ENCODE results near the gene MEX3A. TPM values are rescaled to one million over a fixed set of nuclear protein-coding genes. Genes with fewer than 3 reads are reported as not detected.

The MEX3A gene
- total RNA-seq, 1 donor from 2014 or later: 114 TPM

DNA sequence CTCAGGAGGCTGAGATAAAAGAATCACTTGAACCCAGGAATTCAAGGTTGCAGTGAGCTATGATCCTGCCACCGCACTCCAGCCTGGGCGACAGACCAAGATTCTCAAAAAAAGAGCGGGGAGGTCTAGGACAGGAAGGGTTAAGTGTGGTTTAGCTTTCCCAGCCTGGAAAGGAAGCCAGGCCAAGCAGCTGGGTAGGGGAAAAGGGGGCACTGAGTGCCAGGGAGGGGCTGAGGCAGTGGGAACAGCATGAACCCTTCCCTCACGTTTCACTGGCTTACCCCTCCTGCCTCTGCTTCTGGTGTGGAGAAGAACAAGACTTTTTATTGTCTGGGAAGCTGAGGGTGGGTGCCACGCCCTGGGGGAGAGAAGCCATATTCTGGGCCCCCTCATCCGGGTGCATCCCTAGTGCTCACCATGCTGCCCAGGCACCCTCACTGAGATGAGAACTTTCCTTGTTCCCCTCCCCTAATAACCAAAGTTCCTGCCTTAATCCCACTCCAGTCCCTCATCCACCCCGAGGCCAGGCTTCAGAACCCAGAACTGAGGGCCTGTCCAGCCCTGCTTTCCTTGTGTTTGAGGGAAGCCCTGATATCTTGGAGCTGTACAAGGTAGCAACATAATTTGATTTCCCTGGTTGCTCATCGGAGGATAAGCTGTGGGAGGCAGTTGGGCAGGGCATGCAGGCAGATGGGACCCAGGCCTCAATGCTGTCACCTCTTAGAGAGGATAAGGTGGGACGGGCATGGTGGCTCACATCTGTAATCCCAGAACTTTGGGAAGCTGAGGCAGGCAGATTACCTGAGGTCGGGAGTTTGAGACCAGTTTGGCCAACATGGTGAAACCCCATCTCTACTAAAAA is 30.2 kb upstream of the MEX3A start:
- no peak overlapping the region for H3K4me3 Mint-ChIP-seq (ENCODE audit: unreplicated experiment)
- H3K27me3 Mint-ChIP-seq (ENCODE audit: unreplicated experiment): peaks cover 9% of the 10 kb centered on the region
- TF ChIP-seq, protein P1, sequence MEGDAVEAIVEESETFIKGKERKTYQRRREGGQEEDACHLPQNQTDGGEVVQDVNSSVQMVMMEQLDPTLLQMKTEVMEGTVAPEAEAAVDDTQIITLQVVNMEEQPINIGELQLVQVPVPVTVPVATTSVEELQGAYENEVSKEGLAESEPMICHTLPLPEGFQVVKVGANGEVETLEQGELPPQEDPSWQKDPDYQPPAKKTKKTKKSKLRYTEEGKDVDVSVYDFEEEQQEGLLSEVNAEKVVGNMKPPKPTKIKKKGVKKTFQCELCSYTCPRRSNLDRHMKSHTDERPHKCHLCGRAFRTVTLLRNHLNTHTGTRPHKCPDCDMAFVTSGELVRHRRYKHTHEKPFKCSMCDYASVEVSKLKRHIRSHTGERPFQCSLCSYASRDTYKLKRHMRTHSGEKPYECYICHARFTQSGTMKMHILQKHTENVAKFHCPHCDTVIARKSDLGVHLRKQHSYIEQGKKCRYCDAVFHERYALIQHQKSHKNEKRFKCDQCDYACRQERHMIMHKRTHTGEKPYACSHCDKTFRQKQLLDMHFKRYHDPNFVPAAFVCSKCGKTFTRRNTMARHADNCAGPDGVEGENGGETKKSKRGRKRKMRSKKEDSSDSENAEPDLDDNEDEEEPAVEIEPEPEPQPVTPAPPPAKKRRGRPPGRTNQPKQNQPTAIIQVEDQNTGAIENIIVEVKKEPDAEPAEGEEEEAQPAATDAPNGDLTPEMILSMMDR (IDR thresholded peaks at IDR 0.05; ENCODE audit: partially characterized antibody, unreplicated experiment): no peak
- DNase-seq: no peak
- H3K9me3 Mint-ChIP-seq (ENCODE audit: unreplicated experiment): peaks cover 3% of the 10 kb centered on the region
- no peak overlapping the region for H3K27ac Mint-ChIP-seq (ENCODE audit: unreplicated experiment)
- H3K36me3 Mint-ChIP-seq (ENCODE audit: unreplicated experiment): no peaks in the 10 kb centered on the region
- peaks cover 8% of the 10 kb centered on the region for H3K4me1 Mint-ChIP-seq (ENCODE audit: low read depth, unreplicated experiment)

DNA sequence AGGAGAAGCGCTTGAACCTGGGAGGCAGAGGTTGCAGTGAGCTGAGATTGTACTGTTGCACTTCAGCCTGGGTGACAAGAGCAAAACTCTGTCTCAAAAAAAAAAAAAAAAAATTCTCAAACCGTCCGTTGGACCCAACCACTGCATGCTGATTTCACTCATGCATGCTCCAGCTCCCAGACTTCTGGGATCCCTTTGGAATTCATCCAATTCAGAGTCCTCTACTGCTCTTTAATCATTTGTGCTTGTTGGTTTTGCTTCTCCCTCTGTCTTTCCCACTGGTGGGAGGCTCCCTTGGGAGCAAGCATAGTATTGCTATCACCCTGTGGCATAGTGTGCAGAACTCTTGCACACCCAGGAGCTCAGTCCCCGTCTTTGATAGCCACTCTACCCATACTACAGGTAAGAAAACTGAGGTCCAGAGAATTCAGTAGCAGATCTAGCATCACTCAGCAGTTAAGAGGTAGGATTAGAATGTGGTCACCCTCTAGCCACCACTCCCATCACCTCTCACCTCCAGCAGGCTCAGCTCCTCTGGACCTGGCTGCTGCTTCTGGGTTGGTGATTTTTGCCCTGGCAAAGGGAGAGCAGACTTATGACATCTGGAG is 29.2 kb upstream of the MEX3A start:
- Mint-ChIP-seq H3K4me1 (ENCODE audit: low read depth, unreplicated experiment) (peaks cover 10% of the 10 kb centered on the region), H3K9me3 (ENCODE audit: unreplicated experiment) (peaks cover 6% of the 10 kb centered on the region), H3K4me3 (ENCODE audit: unreplicated experiment) (no peak overlapping the region), H3K27me3 (ENCODE audit: unreplicated experiment) (peaks cover 7% of the 10 kb centered on the region), H3K36me3 (ENCODE audit: unreplicated experiment) (no peaks in the 10 kb centered on the region), H3K27ac (ENCODE audit: unreplicated experiment) (no peak overlapping the region)
- no peak for DNase-seq
- TF ChIP-seq, protein P1 (IDR thresholded peaks at IDR 0.05; ENCODE audit: partially characterized antibody, unreplicated experiment): no peak

DNA sequence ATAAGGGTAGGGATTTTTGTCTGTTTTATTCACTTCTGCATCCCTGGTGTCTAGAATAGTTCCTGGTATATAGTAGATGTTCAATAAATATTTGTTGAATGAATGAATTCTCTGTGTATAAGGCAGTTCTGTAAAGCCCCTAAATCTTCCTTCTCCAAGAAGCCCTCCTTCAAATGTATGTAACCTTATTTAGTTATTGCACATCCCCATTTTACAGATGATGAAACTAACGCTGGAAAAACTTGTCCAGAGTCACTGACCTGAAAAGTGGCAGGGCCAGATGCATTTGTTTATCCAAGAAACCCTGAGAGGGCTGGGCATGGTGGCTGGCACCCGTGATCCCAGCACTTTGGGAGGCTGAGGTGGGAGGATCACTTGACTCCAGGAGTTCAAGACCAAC is 28.0 kb upstream of the MEX3A start:
- H3K4me1 Mint-ChIP-seq (ENCODE audit: low read depth, unreplicated experiment): peaks cover 12% of the 10 kb centered on the region
- H3K27ac Mint-ChIP-seq (ENCODE audit: unreplicated experiment): no peak overlapping the region
- H3K9me3 Mint-ChIP-seq (ENCODE audit: unreplicated experiment): peaks cover 6% of the 10 kb centered on the region
- H3K36me3 Mint-ChIP-seq (ENCODE audit: unreplicated experiment): no peaks in the 10 kb centered on the region
- H3K4me3 Mint-ChIP-seq (ENCODE audit: unreplicated experiment): no peak overlapping the region
- TF ChIP-seq, protein P1 (IDR thresholded peaks at IDR 0.05; ENCODE audit: partially characterized antibody, unreplicated experiment): no peak
- no peak for DNase-seq
- H3K27me3 Mint-ChIP-seq (ENCODE audit: unreplicated experiment): peaks cover 6% of the 10 kb centered on the region

DNA sequence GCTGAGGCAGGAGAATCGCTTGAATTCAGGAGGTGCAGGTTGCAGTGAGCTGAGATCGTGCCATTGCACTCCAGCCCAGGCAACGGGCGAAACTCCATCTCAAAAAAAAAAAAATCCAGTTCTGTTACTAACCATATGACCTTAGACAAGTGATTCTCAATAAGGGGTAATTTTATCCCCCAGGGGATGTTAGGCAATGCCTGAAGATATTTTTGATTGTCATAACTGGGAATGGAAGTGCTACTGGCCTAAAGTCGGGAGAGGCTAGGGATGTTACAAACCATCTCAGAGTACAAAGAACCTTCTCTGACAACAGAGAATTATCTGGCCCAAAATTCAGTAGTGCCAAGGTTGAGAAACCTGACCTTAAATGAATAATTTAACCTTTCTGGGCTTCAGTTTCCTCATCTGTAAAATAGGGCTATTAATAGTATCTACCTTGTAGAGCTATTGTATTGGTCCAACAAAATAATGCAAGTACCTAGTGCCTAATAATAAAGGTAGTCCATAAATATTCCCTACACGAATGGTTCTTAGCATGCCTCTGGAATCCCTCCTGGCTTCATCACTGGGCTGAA is 26.5 kb upstream of the MEX3A start:
- H3K9me3 Mint-ChIP-seq (ENCODE audit: unreplicated experiment): peaks cover 6% of the 10 kb centered on the region
- TF ChIP-seq, protein P1 (IDR thresholded peaks at IDR 0.05; ENCODE audit: partially characterized antibody, unreplicated experiment): no peak
- H3K4me3 Mint-ChIP-seq (ENCODE audit: unreplicated experiment): no peak overlapping the region
- H3K4me1 Mint-ChIP-seq (ENCODE audit: low read depth, unreplicated experiment): peaks cover 13% of the 10 kb centered on the region
- H3K27ac Mint-ChIP-seq (ENCODE audit: unreplicated experiment): no peak overlapping the region
- DNase-seq: no peak
- no peaks in the 10 kb centered on the region for H3K36me3 Mint-ChIP-seq (ENCODE audit: unreplicated experiment)
- peaks cover 6% of the 10 kb centered on the region for H3K27me3 Mint-ChIP-seq (ENCODE audit: unreplicated experiment)

All from glutamatergic neuron (in vitro differentiated cells).